ENCODE measurements around the gene DUSP7. TPM values are rescaled to one million over a fixed set of nuclear protein-coding genes. Genes with fewer than 3 reads are reported as not detected.
A peak's percentile ranks its signal among the peaks of the same experiment; 100 is the strongest.

The DUSP7 gene
- total RNA-seq, 1 experiment from 2014 or later, result 16.6 TPM

- peaks cover 52% of the 10 kb centered on the region for H3K79me2 ChIP-seq (ENCODE audit: insufficient read depth, low read length)
- ChIA-PET RAD21 (ENCODE audit: low non-redundant PET in 1 of 2, low total read pairs in 2 of 2, uncharacterized antibody in 2 of 2, unreplicated experiment in 2 of 2) (interaction anchor here in 1 of 2 experiments (0.6 kb wide), 1 partner anchor 469 kb away, joined by 3 read pairs; no protein-coding TSS in a partner anchor), POLR2A (interaction anchor here (0.9 to 1.9 kb wide), 3 partner anchors 60 to 73 kb away, joined by 3 to 10 read pairs (median 8); partner anchors contain the start of gene RPL29), CTCF (interaction anchor here (0.9 to 1.9 kb wide), 4 partner anchors 65 to 79 kb away, joined by 3 to 6 read pairs (median 3); no protein-coding TSS in a partner anchor)
- H4K20me1 ChIP-seq (ENCODE audit: insufficient read depth), result no peaks in the 10 kb centered on the region
- intact Hi-C loops (cut with micrococcal nuclease), result loop anchor here (2.0 kb wide), 1 partner anchor 55 kb away; no protein-coding TSS in a partner anchor
- H3K4me2 ChIP-seq (ENCODE audit: low read length), result peak overlapping the region; percentile 98
- no peaks in the 10 kb centered on the region for H3K9me3 ChIP-seq (ENCODE audit: control insufficient read depth in 1 of 2, insufficient read depth in 1 of 2, low read depth in 1 of 2, low read length in 2 of 2)
- no peak overlapping the region for H2AFZ ChIP-seq (ENCODE audit: low read depth, low read length, poor library complexity, severe bottlenecking)
- H3K9me2 ChIP-seq (ENCODE audit: insufficient read depth), result no peaks in the 10 kb centered on the region
- BruUV-seq (replicated peaks), result no TSS peak
- no peaks in the 10 kb centered on the region for H3K27me3 ChIP-seq (ENCODE audit: insufficient read depth, low read length)
- peak overlapping the region; percentile 77 for H3K27ac ChIP-seq (ENCODE audit: low read depth, low read length)
- no peak for DNase-seq (ENCODE audit: low read depth, low spot score)
- H3K4me3 ChIP-seq (replicated peaks in 1 of 2; ENCODE audit: low read depth in 1 of 2, low read length in 2 of 2), result peak overlapping the region; percentile 85 to 98
- peaks cover 6 to 32% of the 10 kb centered on the region in 2 experiments; a peak in 2 of 4 replicates for H3K36me3 ChIP-seq (ENCODE audit: control insufficient read depth in 1 of 2, insufficient read depth in 2 of 2, low read length in 2 of 2)
- H3K9ac ChIP-seq (ENCODE audit: low read length), result peak overlapping the region; percentile 99
- peak; percentile 10 for ATAC-seq
- TF ChIP-seq ZFX (IDR thresholded peaks at IDR 0.05) (peak; percentile 85), EZH2 (IDR thresholded peaks at IDR 0.05) (no peak), CBX3 (IDR thresholded peaks at IDR 0.05; ENCODE audit: low read depth) (no peak)
- H3K4me1 ChIP-seq (ENCODE audit: control insufficient read depth in 1 of 2, insufficient read depth in 2 of 2, low read length in 2 of 2), result peaks cover 26 to 43% of the 10 kb centered on the region in 2 experiments
These were observed 627 bp downstream of the DUSP7 start for GRCh38 chr3:52055537-52056351.

- CTCF ChIA-PET, result interaction anchor here (0.8 to 2.6 kb wide), 5 partner anchors 40 to 113 kb away, joined by 3 to 18 read pairs (median 6); partner anchors contain the start of gene RRP9
- no peaks in the 10 kb centered on the region for H3K9me3 ChIP-seq (ENCODE audit: control insufficient read depth in 1 of 2, insufficient read depth in 1 of 2, low read depth in 1 of 2, low read length in 2 of 2)
- H3K9me2 ChIP-seq (ENCODE audit: insufficient read depth), result no peaks in the 10 kb centered on the region
- H3K4me2 ChIP-seq (ENCODE audit: low read length), result peak overlapping the region; percentile 98
- peaks cover 26 to 43% of the 10 kb centered on the region in 2 experiments for H3K4me1 ChIP-seq (ENCODE audit: control insufficient read depth in 1 of 2, insufficient read depth in 2 of 2, low read length in 2 of 2)
- no peak for ATAC-seq
- DNase-seq (ENCODE audit: low read depth, low spot score), result no peak
- H3K36me3 ChIP-seq (ENCODE audit: control insufficient read depth in 1 of 2, insufficient read depth in 2 of 2, low read length in 2 of 2), result peaks cover 10 to 41% of the 10 kb centered on the region in 2 experiments; a peak in 2 of 4 replicates
- no peak overlapping the region for H2AFZ ChIP-seq (ENCODE audit: low read depth, low read length, poor library complexity, severe bottlenecking)
- no peaks in the 10 kb centered on the region for H3K27me3 ChIP-seq (ENCODE audit: insufficient read depth, low read length)
- H4K20me1 ChIP-seq (ENCODE audit: insufficient read depth), result no peaks in the 10 kb centered on the region
- RAD21 ChIA-PET (ENCODE audit: low non-redundant PET in 1 of 2, low total read pairs in 2 of 2, uncharacterized antibody in 2 of 2, unreplicated experiment in 2 of 2), result interaction anchor here in 1 of 2 experiments (1.1 kb wide), 1 partner anchor 68 kb away, joined by 3 read pairs; no protein-coding TSS in a partner anchor
- peak in 2 of 3 experiments; percentile 36 to 51; a peak in 2 of 6 replicates for TF ChIP-seq CTCF (IDR thresholded peaks at IDR 0.05 in 2 of 3, conservative IDR thresholded peaks at IDR 0.05 in 1 of 3; ENCODE audit: borderline replicate concordance in 1 of 3, insufficient read depth in 1 of 3, low read depth in 2 of 3, low read length in 2 of 3)
- TF ChIP-seq POLR2AphosphoS5 (IDR thresholded peaks at IDR 0.05; ENCODE audit: low read depth, low read length), result no peak
- TF ChIP-seq EZH2 (IDR thresholded peaks at IDR 0.05), result no peak
- peak; percentile 28 for TF ChIP-seq YY1 (IDR thresholded peaks at IDR 0.05; ENCODE audit: extremely low read depth, insufficient replicate concordance, low read depth, low read length)
- TF ChIP-seq EGR1 (IDR thresholded peaks at IDR 0.05; ENCODE audit: low read depth), result no peak
- no peak for TF ChIP-seq MAX (IDR thresholded peaks at IDR 0.05)
- H3K79me2 ChIP-seq (ENCODE audit: insufficient read depth, low read length), result peaks cover 53% of the 10 kb centered on the region
- POLR2A ChIA-PET, result no interaction called here
- intact Hi-C loops (cut with micrococcal nuclease), result loop anchor here (5.0 kb wide), 1 partner anchor 87 kb away; no protein-coding TSS in a partner anchor
- peak overlapping the region; percentile 85 to 98 for H3K4me3 ChIP-seq (replicated peaks in 1 of 2; ENCODE audit: low read depth in 1 of 2, low read length in 2 of 2)
- BruUV-seq (replicated peaks), result no TSS peak
- peak overlapping the region; percentile 77 for H3K27ac ChIP-seq (ENCODE audit: low read depth, low read length)
- peak overlapping the region; percentile 99 for H3K9ac ChIP-seq (ENCODE audit: low read length)
These were observed 1.5 kb downstream of the DUSP7 start for GRCh38 chr3:52054661-52055511.

All from HCT116 (cell line).